ENCODE measurements around the gene RAD23A.
"Not testable (repeated sequence)": the region's sequence is repeated elsewhere in the genome, so short reads cannot be mapped to it uniquely, and the experiment has no call there.

RAD23A gene

GRCh38 chr19:12969292-12969988, 23.8 kb downstream of the RAD23A start, which contains the start of gene DAND5:
DAND5 (plus strand) TSS chr19:12969576; CDS start chr19:12969661, 85 bp downstream.
- H3K4me3 ChIP-seq (ENCODE audit: control insufficient read depth, low read depth, low read length): no peak within 1 kb of the TSS

DNA sequence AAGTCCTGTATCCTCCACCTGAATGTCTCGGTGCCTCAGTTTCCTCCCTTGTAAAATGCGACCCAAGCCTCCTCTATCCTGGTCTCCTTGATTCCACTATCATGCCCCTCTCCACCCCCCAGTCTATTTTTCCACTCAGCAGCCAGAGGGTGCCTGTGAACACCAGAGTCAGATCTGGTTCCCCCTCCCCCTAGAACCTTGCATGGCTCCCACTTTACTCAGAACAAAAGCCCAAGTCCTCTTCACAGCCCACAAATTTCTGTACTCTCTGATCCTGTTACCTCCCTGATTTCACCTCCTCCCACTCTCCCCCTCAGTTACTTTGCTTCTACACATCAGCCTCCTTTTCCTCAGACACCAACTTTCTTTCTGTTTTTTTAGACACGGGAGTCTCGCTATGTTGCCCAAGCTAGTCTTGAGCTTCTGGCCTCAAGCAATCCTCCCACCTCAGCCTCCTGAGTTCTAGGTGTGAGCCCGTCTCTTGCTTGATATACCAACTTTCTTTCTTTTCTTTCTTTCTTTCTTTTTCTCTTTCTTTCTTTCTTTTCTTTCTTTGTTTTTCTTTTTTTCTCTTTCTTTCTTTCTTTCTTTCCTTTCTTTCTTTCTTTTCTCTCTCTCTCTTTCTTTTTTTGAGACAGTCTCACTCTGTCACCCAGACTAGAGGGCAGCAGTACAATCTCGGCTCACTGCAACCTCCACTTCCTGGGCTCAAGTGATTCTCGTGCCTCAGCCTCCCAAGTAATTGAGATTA, 24.6 kb downstream of the RAD23A start:
- H3K4me3 ChIP-seq (ENCODE audit: control insufficient read depth, low read depth, low read length): no peak overlapping the region
- no peak for DNase-seq (ENCODE audit: low read depth)
- no peak for TF ChIP-seq CTCF (IDR thresholded peaks at IDR 0.05; ENCODE audit: control insufficient read depth, insufficient read depth, low read depth, low read length, missing control alignments)

More at GRCh38 chr19:12969292-12969988, 23.8 kb downstream of the RAD23A start, which contains the start of gene DAND5:
- no peak for DNase-seq (ENCODE audit: low read depth)
- TF ChIP-seq CTCF (IDR thresholded peaks at IDR 0.05; ENCODE audit: control insufficient read depth, insufficient read depth, low read depth, low read length, missing control alignments): no peak

- no peak for TF ChIP-seq CTCF (IDR thresholded peaks at IDR 0.05; ENCODE audit: control insufficient read depth, insufficient read depth, low read depth, low read length, missing control alignments)
- no peak overlapping the region for H3K4me3 ChIP-seq (ENCODE audit: control insufficient read depth, low read depth, low read length)
- DNase-seq (ENCODE audit: low read depth): no peak
Measured at GRCh38 chr19:12973236-12973635, 27.6 kb downstream of the RAD23A start.

DNA sequence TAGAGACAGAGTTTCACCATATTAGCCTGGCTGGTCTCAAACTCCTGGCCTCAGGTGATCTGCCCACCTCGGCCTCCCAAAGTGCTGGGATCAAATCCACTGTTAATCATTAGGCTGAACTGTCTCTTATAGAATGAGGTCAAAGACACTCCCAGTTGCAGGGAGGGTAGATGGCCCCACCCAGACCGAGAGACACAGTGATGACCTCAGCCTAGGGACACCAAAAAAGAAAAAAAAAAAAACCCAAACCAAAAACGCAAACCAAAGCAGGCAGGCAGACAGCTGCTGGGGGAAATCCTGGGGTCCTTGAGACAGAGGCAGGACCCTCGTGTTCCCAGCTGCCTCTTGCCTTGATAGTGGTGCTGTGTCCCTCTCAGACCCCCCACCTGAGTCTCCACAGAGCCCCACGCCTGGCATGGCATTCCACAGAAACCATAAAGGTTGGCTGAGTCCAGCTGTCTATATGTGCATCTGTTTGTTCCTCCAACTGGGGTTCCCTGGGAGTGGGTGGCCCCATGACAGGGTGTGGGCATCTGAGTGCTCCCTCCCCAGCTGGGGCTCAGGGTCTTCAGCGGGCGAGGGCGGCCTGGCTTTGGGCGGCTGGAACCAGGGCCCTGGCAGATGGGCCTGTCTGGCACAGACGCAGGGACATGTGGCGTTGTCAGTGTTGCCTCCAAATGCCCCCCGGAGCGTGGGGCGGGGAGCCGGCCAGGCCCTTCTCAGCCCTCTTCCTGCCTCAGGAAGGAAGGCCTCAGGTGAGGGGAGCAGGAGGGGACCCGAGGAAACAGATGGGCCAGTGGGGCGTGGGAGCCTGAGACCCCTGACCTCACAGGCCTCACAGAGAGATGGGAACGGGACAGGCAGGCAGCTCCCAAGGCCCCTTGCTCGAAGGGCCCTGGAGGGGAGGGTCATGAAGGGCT, 28.9 kb downstream of the RAD23A start:
- H3K4me3 ChIP-seq (ENCODE audit: control insufficient read depth, low read depth, low read length): no peak overlapping the region
- no peak for DNase-seq (ENCODE audit: low read depth)
- no peak for TF ChIP-seq CTCF (IDR thresholded peaks at IDR 0.05; ENCODE audit: control insufficient read depth, insufficient read depth, low read depth, low read length, missing control alignments)

DNA sequence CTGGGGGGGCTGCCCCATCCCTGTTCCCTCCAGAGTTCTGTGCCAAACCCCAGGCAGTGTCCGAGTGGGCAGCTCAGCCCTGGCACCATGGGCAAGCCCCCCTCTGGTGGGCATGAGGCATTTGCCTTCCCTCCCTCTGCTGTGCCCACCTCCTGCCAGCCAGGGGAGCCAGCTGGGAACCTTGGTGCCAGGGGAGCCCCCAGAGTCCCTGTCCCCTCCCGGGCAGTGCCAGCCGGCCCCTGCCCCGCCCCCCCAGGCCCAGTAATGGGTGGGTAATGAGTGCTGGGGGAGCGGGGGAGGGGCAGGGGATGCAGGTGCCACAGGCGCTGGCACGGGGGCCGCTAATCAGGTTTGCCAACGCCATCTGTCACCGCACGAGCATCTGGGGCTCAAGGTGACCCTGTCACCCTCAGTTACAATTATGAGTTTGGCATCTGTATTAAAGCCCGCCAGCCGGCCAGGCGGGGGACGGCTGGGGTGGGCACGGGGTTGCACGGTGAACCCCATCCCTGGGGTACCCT, 29.6 kb downstream of the RAD23A start:
- DNase-seq (ENCODE audit: low read depth): no peak
- no peak overlapping the region for H3K4me3 ChIP-seq (ENCODE audit: control insufficient read depth, low read depth, low read length)
- TF ChIP-seq CTCF (IDR thresholded peaks at IDR 0.05; ENCODE audit: control insufficient read depth, insufficient read depth, low read depth, low read length, missing control alignments): no peak

DNA sequence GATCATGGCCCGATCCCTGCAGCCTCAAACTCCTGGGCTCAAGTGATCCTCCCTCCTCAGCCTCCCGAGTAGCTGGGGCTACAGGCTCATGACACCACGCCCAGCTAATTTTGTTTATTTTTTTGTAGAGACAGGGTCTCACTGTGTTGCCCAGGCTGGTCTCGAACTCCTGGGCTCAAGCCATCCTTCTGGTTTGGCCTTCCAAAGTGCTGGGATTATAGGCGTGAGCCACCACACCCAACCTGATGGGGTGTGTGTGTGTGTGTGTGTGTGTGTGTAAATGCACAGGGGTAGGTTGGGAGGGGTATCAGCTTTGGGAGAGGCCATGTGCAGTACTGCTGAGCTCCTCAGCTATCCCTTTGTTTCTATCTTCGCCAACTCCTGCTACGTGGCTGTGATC, 30.4 kb downstream of the RAD23A start:
- not testable (repeated sequence) for H3K4me3 ChIP-seq (ENCODE audit: control insufficient read depth, low read depth, low read length)

More for the DNA sequence above, 30.4 kb downstream of the RAD23A start:
- DNase-seq (ENCODE audit: low read depth): not testable (repeated sequence)

Data from AG09309 (cell line).